OCI-LY1 (cell line): ENCODE results near the gene POGLUT2.

ENCODE experiments used
- H2AFZ ChIP-seq: fragments of 200-600 bp; sonication (generic), shearing (Covaris generic); 2 replicates; pipeline ENCODE4 v1.6.0; 2014; ENCODE audit warnings: antibody characterized with exemption, mild to moderate bottlenecking, low read length
- H3F3A ChIP-seq: fragments of 200-600 bp; sonication (generic), shearing (Covaris generic); 2 replicates; pipeline ENCODE4 v1.6.0; 2014; ENCODE audit warnings: mild to moderate bottlenecking, antibody characterized with exemption, low read length, moderate library complexity; ENCODE audit not compliant: insufficient read depth
- H3K27ac ChIP-seq: fragments of 200-600 bp; sonication (generic); 2 replicates; pipeline ENCODE4 v1.5.1; 2014; ENCODE audit warnings: low read length, mixed run types, mild to moderate bottlenecking, low read depth; ENCODE audit not compliant: poor library complexity, severe bottlenecking
- H3K27me3 ChIP-seq: fragments of 200-600 bp; sonication (generic); 2 replicates; pipeline ENCODE4 v1.6.0; 2014; ENCODE audit warnings: antibody characterized with exemption, mild to moderate bottlenecking, low read length, moderate library complexity; ENCODE audit not compliant: insufficient read depth
- H3K36me3 ChIP-seq: fragments of 200-600 bp; sonication (generic); 2 replicates; pipeline ENCODE4 v1.6.1; 2014; ENCODE audit warnings: mild to moderate bottlenecking, antibody characterized with exemption, low read length, moderate library complexity, mixed read lengths; ENCODE audit not compliant: insufficient read depth
- H3K4me1 ChIP-seq: fragments of 200-600 bp; sonication (generic); 2 replicates; pipeline ENCODE4 v1.5.1; 2014; ENCODE audit warnings: mild to moderate bottlenecking, low read length, moderate library complexity; ENCODE audit not compliant: insufficient read depth, severe bottlenecking
- H3K4me2 ChIP-seq: fragments of 200-600 bp; sonication (generic), shearing (Covaris generic); 2 replicates; pipeline ENCODE4 v1.6.1; 2014; ENCODE audit warnings: low read length
- H3K4me3 ChIP-seq: fragments of 200-600 bp; sonication (generic); 2 replicates; pipeline ENCODE4 v1.5.1; 2014; ENCODE audit warnings: low read length, low read depth, mild to moderate bottlenecking, mixed read lengths; ENCODE audit not compliant: poor library complexity, severe bottlenecking
- H3K79me2 ChIP-seq: fragments of 200-600 bp; shearing (Covaris generic); 2 replicates; pipeline ENCODE4 v1.6.1; 2016; ENCODE audit warnings: mixed run types, low read length, mixed read lengths; ENCODE audit not compliant: insufficient read depth
- H3K9ac ChIP-seq: fragments of 200-600 bp; sonication (generic), shearing (Covaris generic); 2 replicates; pipeline ENCODE4 v1.6.1; 2014; ENCODE audit warnings: mild to moderate bottlenecking, low read length, mixed read lengths
- H3K9me2 ChIP-seq: fragments of 200-600 bp; sonication (generic), shearing (Covaris generic); 2 replicates; pipeline ENCODE4 v1.6.1; 2014; ENCODE audit warnings: low read depth, mild to moderate bottlenecking, low read length, mixed read lengths
- H3K9me3 ChIP-seq: fragments of 200-600 bp; shearing (Covaris generic); 2 replicates; pipeline ENCODE4 v1.6.1; 2014; ENCODE audit warnings: low read length, mixed read lengths
- H4K20me1 ChIP-seq: fragments of 200-600 bp; sonication (generic), shearing (Covaris generic); 2 replicates; pipeline ENCODE4 v1.6.0; 2016; ENCODE audit warnings: mild to moderate bottlenecking, low read length; ENCODE audit not compliant: insufficient read depth
- CTCF ChIP-seq: fragments of 200-600 bp; sonication (generic), shearing (Covaris generic); IDR thresholded peaks from 2 replicates; pipeline ENCODE4 v1.5.1; 2017; ENCODE audit warnings: mild to moderate bottlenecking, antibody characterized with exemption, low read length, moderate library complexity, mixed read lengths
- EZH2 ChIP-seq: fragments of 200-600 bp; sonication (generic), shearing (Covaris generic); IDR thresholded peaks from 2 replicates; pipeline ENCODE4 v1.8.0; 2017; ENCODE audit warnings: borderline replicate concordance, mixed run types, mild to moderate bottlenecking, antibody characterized with exemption, low read length, moderate library complexity, mixed read lengths

The POGLUT2 gene

GRCh38 chr13:102792396-102792795 lies 6.4 kb downstream of the POGLUT2 start:
- no peaks in the 10 kb centered on the region for H3K4me1 ChIP-seq
- TF ChIP-seq EZH2: no peak
- no peak for TF ChIP-seq CTCF
- no peaks in the 10 kb centered on the region for H3K9me2 ChIP-seq
- H3K4me3 ChIP-seq: no peak overlapping the region
- H3K9ac ChIP-seq: no peak overlapping the region
- no peaks in the 10 kb centered on the region for H4K20me1 ChIP-seq
- H3K27me3 ChIP-seq: no peaks in the 10 kb centered on the region
- H3K9me3 ChIP-seq: no peaks in the 10 kb centered on the region
- H3K79me2 ChIP-seq: no peaks in the 10 kb centered on the region
- H3F3A ChIP-seq: no peaks in the 10 kb centered on the region
- H3K4me2 ChIP-seq: no peak overlapping the region
- no peaks in the 10 kb centered on the region for H3K36me3 ChIP-seq
- H3K27ac ChIP-seq: no peak overlapping the region
- no peak overlapping the region for H2AFZ ChIP-seq

GRCh38 chr13:102788683-102789082 lies 10.1 kb downstream of the POGLUT2 start:
- H3K27ac ChIP-seq: no peak overlapping the region
- no peaks in the 10 kb centered on the region for H3K4me1 ChIP-seq
- H3K4me2 ChIP-seq: no peak overlapping the region
- H3K4me3 ChIP-seq: no peak overlapping the region
- no peaks in the 10 kb centered on the region for H3F3A ChIP-seq
- no peaks in the 10 kb centered on the region for H3K9me2 ChIP-seq
- H3K9me3 ChIP-seq: no peaks in the 10 kb centered on the region
- H2AFZ ChIP-seq: no peak overlapping the region
- TF ChIP-seq EZH2 (no peak), CTCF (no peak)
- no peaks in the 10 kb centered on the region for H3K36me3 ChIP-seq
- H3K9ac ChIP-seq: no peak overlapping the region
- no peaks in the 10 kb centered on the region for H3K27me3 ChIP-seq
- no peaks in the 10 kb centered on the region for H4K20me1 ChIP-seq
- H3K79me2 ChIP-seq: no peaks in the 10 kb centered on the region

GRCh38 chr13:102784483-102784882 lies 14.3 kb downstream of the POGLUT2 start:
- no peaks in the 10 kb centered on the region for H3K9me2 ChIP-seq
- H3K4me1 ChIP-seq: no peaks in the 10 kb centered on the region
- H3K36me3 ChIP-seq: no peaks in the 10 kb centered on the region; the same call in 1 of the 2 replicates
- H3K4me3 ChIP-seq: no peak overlapping the region
- H2AFZ ChIP-seq: no peak overlapping the region
- no peak overlapping the region for H3K9ac ChIP-seq
- no peaks in the 10 kb centered on the region for H3K79me2 ChIP-seq
- no peak overlapping the region for H3K4me2 ChIP-seq
- TF ChIP-seq CTCF (no peak), EZH2 (no peak)
- H3K9me3 ChIP-seq: no peaks in the 10 kb centered on the region
- H3K27me3 ChIP-seq: no peaks in the 10 kb centered on the region
- H4K20me1 ChIP-seq: no peaks in the 10 kb centered on the region
- H3K27ac ChIP-seq: no peak overlapping the region
- no peaks in the 10 kb centered on the region for H3F3A ChIP-seq
